Measurements from ENCODE around the gene DSCAML1. TPM values are rescaled to one million over a fixed set of nuclear protein-coding genes. Genes with fewer than 3 reads are reported as not detected.
"Not testable (repeated sequence)": the region's sequence is repeated elsewhere in the genome, so short reads cannot be mapped to it uniquely, and the experiment has no call there.

The DSCAML1 gene
- total and polyA plus RNA-seq, 8 donors, result 0.08 to 2.9 (median 0.45) TPM

DNA sequence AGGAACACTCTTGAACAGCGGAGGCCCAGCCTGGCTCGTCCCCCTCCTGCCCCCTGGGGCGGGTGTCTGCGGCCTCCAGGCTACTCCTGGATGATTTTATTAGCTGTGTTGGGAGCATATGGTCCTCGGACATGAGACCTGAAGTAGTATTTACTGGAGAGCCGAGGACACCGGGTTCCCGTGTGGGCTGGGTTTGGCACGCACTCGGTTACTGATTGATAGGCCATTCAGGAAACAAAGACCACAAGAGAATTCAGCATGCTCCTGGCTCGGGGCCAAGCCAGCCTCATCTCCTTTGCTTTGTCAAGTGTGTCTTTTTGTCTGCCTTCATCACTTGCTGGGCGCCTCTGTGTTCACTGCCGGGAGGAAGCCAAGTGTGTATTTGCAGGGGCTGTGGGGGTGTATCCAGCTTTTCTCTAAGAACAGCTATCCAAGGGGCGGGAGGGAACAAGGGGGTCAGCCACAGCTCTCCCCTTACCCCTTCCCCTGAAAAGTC lies 17.8 kb upstream of the DSCAML1 start:
- no peak for TF ChIP-seq EP300 (IDR thresholded peaks at IDR 0.05)
- no peak for TF ChIP-seq POLR2A (IDR thresholded peaks at IDR 0.05)
- TF ChIP-seq POLR2AphosphoS5 (IDR thresholded peaks at IDR 0.05), result peak in 1 of 3 donors; percentile 13
- no peak overlapping the region for H3K4me3 ChIP-seq
- peak overlapping the region; percentile 47 to 80 (median 73) for H3K27ac ChIP-seq
- 35 to 53% (median 38%) methylated on average over 13 to 14 of the region's 14 CpGs for WGBS, 5 donors
- H3K36me3 ChIP-seq, result no peaks in the 10 kb centered on the region
- DNase-seq, result peak; percentile 81 to 87
- H3K27me3 ChIP-seq, result peaks cover 0 to 6% (median 0%) of the 10 kb centered on the region in 3 donors
- H3K9me3 ChIP-seq, result no peaks in the 10 kb centered on the region
- peaks cover 26 to 51% (median 36%) of the 10 kb centered on the region in 4 donors for H3K4me1 ChIP-seq
- intact Hi-C loops (cut with DNase I; ENCODE audit: low total_unique reads), result loop anchor here (5.0 kb wide), 1 partner anchor 388 kb away; no protein-coding TSS in a partner anchor

DNA sequence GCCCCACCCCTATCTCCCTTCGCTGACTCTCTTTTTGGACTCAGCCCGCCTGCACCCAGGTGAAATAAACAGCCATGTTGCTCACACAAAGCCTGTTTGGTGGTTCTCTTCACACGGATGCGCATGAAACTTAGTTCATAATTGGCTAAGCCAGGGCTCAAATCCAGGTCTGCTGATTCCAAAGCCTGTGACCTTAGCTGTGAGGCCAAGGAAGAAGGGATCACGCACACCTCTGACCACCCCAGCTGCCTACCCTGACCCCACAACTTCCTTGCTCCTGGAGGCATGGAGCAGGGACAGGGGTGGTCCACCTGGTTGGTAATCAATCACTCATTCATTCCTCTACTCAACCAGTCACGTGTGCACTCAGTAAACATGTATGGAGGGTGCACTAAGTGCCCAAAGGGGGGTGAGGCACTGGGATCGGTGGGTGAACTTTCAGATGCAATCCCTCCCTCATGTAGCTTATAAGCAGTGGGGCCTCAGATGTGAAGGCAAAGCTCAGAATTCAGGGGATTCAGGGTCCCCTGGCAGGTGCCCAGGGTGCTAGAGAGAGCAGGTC lies 17.3 kb upstream of the DSCAML1 start:
- Histone ChIP-seq H3K4me3 (no peak overlapping the region), H3K4me1 (peaks cover 26 to 54% (median 38%) of the 10 kb centered on the region in 4 donors), H3K27ac (peak overlapping the region in 4 of 5 donors; percentile 51 to 80 (median 74)), H3K9me3 (no peaks in the 10 kb centered on the region), H3K36me3 (no peaks in the 10 kb centered on the region), H3K27me3 (peaks cover 0 to 11% (median 4%) of the 10 kb centered on the region in 3 donors)
- TF ChIP-seq POLR2AphosphoS5 (IDR thresholded peaks at IDR 0.05), result no peak
- DNase-seq, result peak in 1 of 2 donors; percentile 46
- intact Hi-C loops (cut with DNase I; ENCODE audit: low total_unique reads), result no loop called here
- WGBS, 5 donors, result 69 to 84% (median 78%) methylated on average over 7 of the region's 7 CpGs

DNA sequence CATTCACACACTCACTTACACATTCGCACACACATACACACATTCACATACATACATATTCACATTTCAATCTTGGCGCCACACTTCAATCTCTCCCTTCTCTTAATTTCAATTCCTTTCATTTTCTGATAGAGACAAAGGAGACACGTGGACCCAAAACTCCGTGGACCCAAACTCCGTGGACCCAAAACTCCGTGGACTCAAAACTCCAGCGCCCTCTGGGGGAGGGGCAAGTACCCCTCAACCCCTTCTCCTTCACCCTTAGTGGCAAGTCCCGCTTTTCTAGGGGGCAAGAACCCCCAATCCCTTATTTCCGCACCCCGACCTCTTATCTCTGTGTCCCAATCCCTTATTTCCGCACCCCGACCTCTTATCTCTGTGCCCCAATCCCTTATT lies 13.0 kb upstream of the DSCAML1 start:
- H3K4me1 ChIP-seq, result peaks cover 6 to 34% (median 18%) of the 10 kb centered on the region in 4 donors
- intact Hi-C loops (cut with DNase I; ENCODE audit: low total_unique reads); H3K36me3 ChIP-seq; DNase-seq; H3K27ac ChIP-seq; H3K9me3 ChIP-seq; H3K4me3 ChIP-seq: not testable (repeated sequence)
- WGBS, 5 donors, result 75 to 87% (median 80%) methylated on average over 11 to 12 of the region's 12 CpGs
- H3K27me3 ChIP-seq, result peaks cover 0 to 34% (median 16%) of the 10 kb centered on the region in 3 donors

DNA sequence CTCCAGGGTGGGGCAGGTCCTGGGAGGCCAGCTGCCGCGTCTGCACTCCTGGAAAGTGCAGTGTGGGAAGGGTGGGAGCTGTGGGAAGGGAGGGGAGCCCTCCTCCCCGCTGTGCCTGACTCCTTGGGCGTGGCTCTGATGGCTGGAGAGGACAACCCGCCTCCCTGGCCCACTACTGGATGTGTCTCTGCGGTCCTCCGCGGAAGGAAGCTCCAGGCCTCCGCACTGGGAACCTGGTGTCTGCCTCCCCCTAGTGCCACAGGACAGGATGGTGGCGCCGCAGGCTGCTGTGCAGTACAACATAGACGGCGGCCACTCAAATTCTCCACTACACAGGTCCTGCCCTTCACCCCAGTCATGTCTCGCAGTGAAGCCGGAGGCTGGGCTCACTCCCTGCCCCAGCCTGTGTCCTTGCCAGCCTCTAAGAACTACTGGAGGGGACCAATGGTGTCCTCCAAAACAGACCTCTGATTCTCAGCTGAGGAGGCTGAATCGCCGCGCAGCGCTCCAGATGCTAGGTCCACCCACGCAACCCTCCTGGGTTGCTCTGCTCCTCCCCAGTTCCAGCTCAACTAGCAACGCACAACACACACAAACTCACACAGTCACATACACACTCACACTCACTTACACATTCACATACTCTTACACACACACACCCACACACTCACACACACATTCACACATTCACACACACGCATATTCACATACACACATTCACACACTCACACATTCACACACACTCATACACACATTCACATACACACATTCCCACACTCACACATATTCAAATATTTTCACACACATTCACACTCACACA lies 12.4 kb upstream of the DSCAML1 start:
- Histone ChIP-seq H3K27ac (peak overlapping the region in 3 of 5 donors; percentile 33 to 50 (median 42)), H3K27me3 (peaks cover 0 to 34% (median 16%) of the 10 kb centered on the region in 3 donors), H3K36me3 (no peaks in the 10 kb centered on the region), H3K9me3 (no peaks in the 10 kb centered on the region), H3K4me1 (peaks cover under 1 to 28% (median 12%) of the 10 kb centered on the region in 4 donors), H3K4me3 (no peak overlapping the region)
- peak; percentile 60 to 91 for DNase-seq
- intact Hi-C loops (cut with DNase I; ENCODE audit: low total_unique reads), result no loop called here
- 27 to 36% (median 35%) methylated on average over 14 to 22 of the region's 22 CpGs for WGBS, 5 donors
- no peak for TF ChIP-seq EP300 (IDR thresholded peaks at IDR 0.05)
- no peak for TF ChIP-seq POLR2AphosphoS5 (IDR thresholded peaks at IDR 0.05)
- no peak for TF ChIP-seq POLR2A (IDR thresholded peaks at IDR 0.05)
- TF ChIP-seq, protein P1, sequence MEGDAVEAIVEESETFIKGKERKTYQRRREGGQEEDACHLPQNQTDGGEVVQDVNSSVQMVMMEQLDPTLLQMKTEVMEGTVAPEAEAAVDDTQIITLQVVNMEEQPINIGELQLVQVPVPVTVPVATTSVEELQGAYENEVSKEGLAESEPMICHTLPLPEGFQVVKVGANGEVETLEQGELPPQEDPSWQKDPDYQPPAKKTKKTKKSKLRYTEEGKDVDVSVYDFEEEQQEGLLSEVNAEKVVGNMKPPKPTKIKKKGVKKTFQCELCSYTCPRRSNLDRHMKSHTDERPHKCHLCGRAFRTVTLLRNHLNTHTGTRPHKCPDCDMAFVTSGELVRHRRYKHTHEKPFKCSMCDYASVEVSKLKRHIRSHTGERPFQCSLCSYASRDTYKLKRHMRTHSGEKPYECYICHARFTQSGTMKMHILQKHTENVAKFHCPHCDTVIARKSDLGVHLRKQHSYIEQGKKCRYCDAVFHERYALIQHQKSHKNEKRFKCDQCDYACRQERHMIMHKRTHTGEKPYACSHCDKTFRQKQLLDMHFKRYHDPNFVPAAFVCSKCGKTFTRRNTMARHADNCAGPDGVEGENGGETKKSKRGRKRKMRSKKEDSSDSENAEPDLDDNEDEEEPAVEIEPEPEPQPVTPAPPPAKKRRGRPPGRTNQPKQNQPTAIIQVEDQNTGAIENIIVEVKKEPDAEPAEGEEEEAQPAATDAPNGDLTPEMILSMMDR (IDR thresholded peaks at IDR 0.05), result peak in 5 of 7 experiments; percentile 10 to 45 (median 29)

DNA sequence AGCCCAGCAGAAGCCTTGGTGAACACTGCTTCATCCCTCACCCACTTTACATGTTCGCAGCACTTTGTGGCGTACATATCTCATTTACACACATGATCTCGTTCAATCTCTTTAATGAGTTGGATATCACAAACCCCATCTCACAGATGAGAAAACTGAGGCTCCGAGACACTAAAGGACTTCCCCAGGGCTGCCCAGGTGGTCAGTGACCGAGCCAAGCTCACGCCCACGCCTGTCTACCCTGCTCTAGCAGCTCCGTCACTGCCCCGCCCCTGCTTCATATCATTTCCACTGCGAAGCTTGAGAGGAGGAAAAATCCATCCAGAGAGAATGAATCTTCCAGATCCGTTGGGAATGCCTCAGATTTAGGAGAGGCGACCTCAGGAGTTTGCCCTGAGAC lies 11.8 kb upstream of the DSCAML1 start:
- TF ChIP-seq EP300 (IDR thresholded peaks at IDR 0.05) (no peak), POLR2AphosphoS5 (IDR thresholded peaks at IDR 0.05) (no peak), POLR2A (IDR thresholded peaks at IDR 0.05) (no peak)
- TF ChIP-seq, protein P1 (IDR thresholded peaks at IDR 0.05), result no peak
- Histone ChIP-seq H3K27me3 (peaks cover 0 to 34% (median 16%) of the 10 kb centered on the region in 3 donors), H3K9me3 (no peaks in the 10 kb centered on the region), H3K4me3 (no peak overlapping the region), H3K27ac (peak overlapping the region in 3 of 5 donors; percentile 33 to 50 (median 42)), H3K36me3 (no peaks in the 10 kb centered on the region), H3K4me1 (peaks cover 0 to 26% (median 11%) of the 10 kb centered on the region in 4 donors)
- intact Hi-C loops (cut with DNase I; ENCODE audit: low total_unique reads), result no loop called here
- 42 to 52% (median 43%) methylated on average over 11 to 12 of the region's 12 CpGs for WGBS, 5 donors
- no peak for DNase-seq
